ENCODE data around the gene CDKN2B.

CDKN2B gene

DNA sequence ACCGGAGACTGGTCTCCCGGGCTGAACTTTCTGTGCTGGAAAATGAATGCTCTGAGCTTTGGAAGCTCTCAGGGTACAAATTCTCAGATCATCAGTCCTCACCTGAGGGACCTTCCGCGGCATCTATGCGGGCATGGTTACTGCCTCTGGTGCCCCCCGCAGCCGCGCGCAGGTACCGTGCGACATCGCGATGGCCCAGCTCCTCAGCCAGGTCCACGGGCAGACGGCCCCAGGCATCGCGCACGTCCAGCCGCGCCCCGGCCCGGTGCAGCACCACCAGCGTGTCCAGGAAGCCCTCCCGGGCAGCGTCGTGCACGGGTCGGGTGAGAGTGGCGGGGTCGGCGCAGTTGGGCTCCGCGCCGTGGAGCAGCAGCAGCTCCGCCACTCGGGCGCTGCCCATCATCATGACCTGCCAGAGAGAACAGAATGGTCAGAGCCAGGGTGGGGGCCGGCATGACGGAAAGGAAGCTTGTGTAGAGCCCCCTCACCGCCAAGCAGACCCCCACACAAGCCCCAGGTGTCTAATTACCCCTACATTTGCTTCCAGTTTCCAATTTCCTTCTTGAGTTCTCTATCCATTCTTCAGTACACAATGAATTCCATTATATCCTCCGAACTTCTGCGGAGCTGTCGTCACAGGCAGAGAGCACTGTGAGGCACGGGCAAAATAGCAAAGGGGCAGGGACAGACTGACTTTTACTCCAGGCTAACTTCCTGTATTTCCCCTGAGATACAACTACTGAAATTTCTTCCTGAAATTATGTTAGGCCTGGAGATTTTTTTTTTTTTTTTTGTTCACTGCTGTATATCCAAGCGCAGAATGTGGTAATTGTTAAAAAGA is 38.1 kb downstream of the CDKN2B start:
- no peak overlapping the region for H3K4me3 ChIP-seq (ENCODE audit: low read depth, low read length)
- no peak for DNase-seq (ENCODE audit: low read depth, low spot score)
- TF ChIP-seq, protein P1, sequence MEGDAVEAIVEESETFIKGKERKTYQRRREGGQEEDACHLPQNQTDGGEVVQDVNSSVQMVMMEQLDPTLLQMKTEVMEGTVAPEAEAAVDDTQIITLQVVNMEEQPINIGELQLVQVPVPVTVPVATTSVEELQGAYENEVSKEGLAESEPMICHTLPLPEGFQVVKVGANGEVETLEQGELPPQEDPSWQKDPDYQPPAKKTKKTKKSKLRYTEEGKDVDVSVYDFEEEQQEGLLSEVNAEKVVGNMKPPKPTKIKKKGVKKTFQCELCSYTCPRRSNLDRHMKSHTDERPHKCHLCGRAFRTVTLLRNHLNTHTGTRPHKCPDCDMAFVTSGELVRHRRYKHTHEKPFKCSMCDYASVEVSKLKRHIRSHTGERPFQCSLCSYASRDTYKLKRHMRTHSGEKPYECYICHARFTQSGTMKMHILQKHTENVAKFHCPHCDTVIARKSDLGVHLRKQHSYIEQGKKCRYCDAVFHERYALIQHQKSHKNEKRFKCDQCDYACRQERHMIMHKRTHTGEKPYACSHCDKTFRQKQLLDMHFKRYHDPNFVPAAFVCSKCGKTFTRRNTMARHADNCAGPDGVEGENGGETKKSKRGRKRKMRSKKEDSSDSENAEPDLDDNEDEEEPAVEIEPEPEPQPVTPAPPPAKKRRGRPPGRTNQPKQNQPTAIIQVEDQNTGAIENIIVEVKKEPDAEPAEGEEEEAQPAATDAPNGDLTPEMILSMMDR (IDR thresholded peaks at IDR 0.05; ENCODE audit: insufficient read depth, low read length, missing control alignments): no peak
- POLR2A ChIA-PET: interaction anchor here (0.6 kb wide), 1 partner anchor 35 kb away, joined by 5 read pairs; no protein-coding TSS in a partner anchor
- CTCF ChIA-PET: interaction anchor here (1.0 to 5.0 kb wide), 7 partner anchors 10 to 481 kb away, joined by 3 to 32 read pairs (median 5); partner anchors contain the start of gene CDKN2B

DNA sequence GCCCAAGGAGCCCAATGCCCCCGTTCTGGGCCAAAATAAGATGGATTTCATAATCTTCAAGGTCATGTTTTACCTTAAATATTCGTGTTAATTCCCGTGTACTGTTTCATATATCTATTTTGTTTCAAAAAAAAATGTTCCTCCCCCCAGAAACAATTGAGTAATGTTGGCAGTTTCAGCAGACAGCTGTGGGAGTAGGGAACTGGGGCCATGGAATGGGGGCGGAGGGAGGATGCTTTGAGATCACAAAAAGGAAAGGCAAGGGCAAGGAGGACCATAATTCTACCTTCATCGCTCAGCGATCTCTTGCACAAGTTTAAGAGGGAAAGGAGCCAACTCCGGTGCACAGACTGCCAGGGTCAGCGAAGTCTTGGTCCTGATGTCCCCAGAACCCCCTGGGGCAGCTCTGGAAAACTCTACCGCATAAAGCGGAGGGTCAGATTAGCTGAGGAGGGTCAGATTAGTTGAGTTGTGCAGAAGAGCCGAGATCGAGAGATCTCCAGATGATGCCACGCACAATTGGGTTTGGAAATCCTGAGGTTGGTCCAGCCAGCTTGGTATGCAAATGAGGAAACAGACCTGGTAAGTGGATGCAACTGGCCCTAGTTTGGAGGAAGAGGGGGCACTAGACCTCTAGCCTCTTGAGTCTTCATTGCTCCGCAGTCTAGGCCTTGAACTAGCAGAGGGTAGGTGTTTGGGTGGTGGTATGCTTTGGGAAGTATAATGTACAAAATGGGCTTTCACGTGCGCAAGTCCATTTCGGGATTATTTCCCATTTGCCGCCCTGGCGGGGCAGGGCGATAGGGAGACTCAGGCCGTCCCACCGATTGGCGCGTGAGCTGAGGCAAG is 38.9 kb downstream of the CDKN2B start:
- POLR2A ChIA-PET: interaction anchor here (0.6 kb wide), 2 partner anchors 36 to 74 kb away, joined by 3 to 5 read pairs; no protein-coding TSS in a partner anchor
- DNase-seq (ENCODE audit: low read depth, low spot score): no peak
- TF ChIP-seq, protein P1 (IDR thresholded peaks at IDR 0.05; ENCODE audit: insufficient read depth, low read length, missing control alignments): no peak
- CTCF ChIA-PET: interaction anchor here (1.4 to 5.0 kb wide), 7 partner anchors 9 to 274 kb away, joined by 4 to 32 read pairs (median 7); partner anchors contain the start of gene CDKN2B
- no peak overlapping the region for H3K4me3 ChIP-seq (ENCODE audit: low read depth, low read length)

DNA sequence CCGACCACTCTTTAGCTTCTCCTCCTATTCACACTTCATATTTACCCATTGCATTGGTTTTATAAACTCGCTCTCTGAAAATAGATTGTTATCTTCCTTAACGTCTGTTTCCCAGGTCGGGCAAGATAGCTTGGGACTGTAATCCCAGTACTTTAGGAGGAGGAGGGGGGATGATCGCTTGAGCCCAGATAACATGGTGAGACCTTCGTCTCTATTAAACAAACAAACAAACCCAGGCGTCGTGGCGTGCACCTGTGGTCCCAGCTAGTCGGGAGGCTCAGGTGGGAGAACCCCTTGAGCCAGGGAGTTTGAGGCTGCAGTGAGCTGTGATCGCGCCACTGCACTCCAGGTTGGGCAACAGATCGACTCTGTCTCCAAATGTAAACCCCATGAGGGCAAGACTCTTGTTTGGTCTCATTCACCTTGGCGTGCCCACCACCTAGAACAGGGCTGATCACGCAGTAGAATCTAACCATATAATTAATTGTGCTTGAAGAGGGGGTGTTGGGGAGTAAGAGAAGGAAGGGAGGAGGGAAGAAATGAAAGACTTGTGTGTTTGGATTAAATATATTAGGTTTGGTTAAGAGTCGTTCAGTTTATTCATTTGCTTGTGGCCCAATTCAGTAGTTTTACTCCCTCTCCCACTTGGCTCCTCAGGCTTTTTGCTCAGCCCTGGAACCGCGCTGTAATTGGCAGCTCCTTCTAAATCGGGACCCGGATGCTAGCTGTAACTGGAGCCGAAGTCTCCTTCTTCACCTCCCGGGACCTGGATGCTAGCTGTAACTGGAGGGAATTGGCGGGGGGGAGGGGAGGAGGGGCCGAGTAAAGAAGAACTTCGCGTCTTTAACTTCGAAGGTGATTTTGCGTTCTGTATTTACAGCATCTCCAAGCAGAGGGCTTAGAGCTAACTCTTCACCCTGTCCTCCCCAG is 39.8 kb downstream of the CDKN2B start:
- TF ChIP-seq, protein P1 (IDR thresholded peaks at IDR 0.05; ENCODE audit: insufficient read depth, low read length, missing control alignments): no peak
- ChIA-PET CTCF (interaction anchor here (1.5 to 5.0 kb wide), 6 partner anchors 9 to 275 kb away, joined by 4 to 32 read pairs (median 8); partner anchors contain the start of gene CDKN2B), POLR2A (no interaction called here)
- no peak overlapping the region for H3K4me3 ChIP-seq (ENCODE audit: low read depth, low read length)
- DNase-seq (ENCODE audit: low read depth, low spot score): no peak

DNA sequence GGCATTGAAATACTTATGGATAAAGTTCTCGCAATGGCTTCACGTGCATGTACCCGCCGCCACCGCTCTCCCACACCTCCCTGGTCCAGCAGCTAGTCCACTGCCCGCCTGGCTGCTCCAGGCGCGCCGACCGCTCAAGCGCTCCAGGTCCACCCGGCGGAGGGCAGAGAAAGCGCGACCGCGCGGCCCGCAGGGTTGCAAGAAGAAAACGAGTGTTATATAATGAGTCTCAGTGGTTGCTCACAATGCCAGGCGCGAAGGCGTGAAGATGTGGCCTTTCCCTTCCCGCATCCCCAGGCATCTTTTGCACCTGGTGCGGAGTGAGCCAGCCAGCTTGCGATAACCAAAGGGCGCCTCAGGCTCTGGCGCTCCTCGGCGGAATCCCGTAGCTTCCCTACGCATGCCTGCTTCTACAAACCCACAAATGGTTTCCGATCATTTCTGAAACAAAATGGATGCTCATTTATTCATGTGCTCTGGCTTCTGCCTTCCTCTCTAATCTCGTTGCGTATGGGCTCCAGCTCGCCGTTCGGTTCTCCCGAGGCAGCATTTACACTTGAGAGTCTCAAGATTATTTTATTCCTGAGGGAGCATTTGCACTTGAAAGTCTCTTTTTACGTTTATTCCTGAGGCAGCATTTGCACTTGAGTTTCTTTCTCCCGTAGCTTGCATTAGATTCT is 40.6 kb downstream of the CDKN2B start:
- ChIA-PET CTCF (interaction anchor here (1.0 to 5.0 kb wide), 7 partner anchors 18 to 276 kb away, joined by 3 to 32 read pairs (median 7); partner anchors contain the start of gene CDKN2B), POLR2A (no interaction called here)
- TF ChIP-seq, protein P1 (IDR thresholded peaks at IDR 0.05; ENCODE audit: insufficient read depth, low read length, missing control alignments): no peak
- no peak for DNase-seq (ENCODE audit: low read depth, low spot score)
- H3K4me3 ChIP-seq (ENCODE audit: low read depth, low read length): peak overlapping the region; percentile 36

DNA sequence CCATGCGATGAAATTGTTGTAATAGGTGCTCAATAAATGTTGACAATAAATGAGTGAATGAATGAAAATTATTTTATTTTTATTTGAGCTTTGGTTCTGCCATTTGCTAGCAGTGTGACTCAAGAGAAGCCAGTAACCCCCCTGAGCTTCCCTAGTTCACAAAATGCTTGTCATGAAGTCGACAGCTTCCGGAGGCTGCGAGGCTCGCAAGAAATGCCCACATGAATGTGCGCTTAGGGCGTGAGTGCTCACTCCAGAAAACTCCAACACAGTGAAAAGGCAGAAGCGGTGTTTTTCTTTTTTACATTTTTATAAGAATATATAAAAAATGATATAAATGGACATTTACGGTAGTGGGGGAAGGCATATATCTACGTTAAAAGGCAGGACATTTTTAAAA is 41.4 kb downstream of the CDKN2B start:
- TF ChIP-seq, protein P1 (IDR thresholded peaks at IDR 0.05; ENCODE audit: insufficient read depth, low read length, missing control alignments): no peak
- DNase-seq (ENCODE audit: low read depth, low spot score): no peak
- ChIA-PET POLR2A (no interaction called here), CTCF (interaction anchor here (1.0 to 5.0 kb wide), 7 partner anchors 18 to 276 kb away, joined by 3 to 32 read pairs (median 7); partner anchors contain the start of gene CDKN2B)
- H3K4me3 ChIP-seq (ENCODE audit: low read depth, low read length): no peak overlapping the region
